GM12878 (cell line): ENCODE data around the gene RASAL1. TPM values are rescaled to one million over a fixed set of nuclear protein-coding genes. Genes with fewer than 3 reads are reported as not detected.

Experiments used
- ATAC-seq: fragments of 200-7000 bp; cut with Tn5 transposase; 3 replicates; pipeline ENCODE4 v1.9.1; 2020; ENCODE audit warnings: mild to moderate bottlenecking, moderate library complexity
- BruUV-seq: library from RNA; stranded (reverse); fragments of 400-500 nt; replicated peaks from 2 replicates; lab custom pipeline; 2021; lab: Mats Ljungman, UMichigan
- CTCF ChIA-PET: fragments of 300-600 bp; sonication (Branson Sonifier 250); formaldehyde crosslinking; extraction: SDS; loops from one replicate; lab custom pipeline; 2021; ENCODE audit warnings: inconsistent platforms; lab: Yijun Ruan, JAX
- POLR2A ChIA-PET: fragments of 350-600 bp; formaldehyde crosslinking; extraction: SDS; loops from one replicate; lab custom pipeline; 2021; ENCODE audit warnings: inconsistent platforms; lab: Charles Lee
- RAD21 ChIA-PET: fragments of 300-600 bp; sonication (Branson Sonifier 250); formaldehyde crosslinking; loops from one replicate; lab custom pipeline; 2023; ENCODE audit warnings: antibody characterized with exemption; ENCODE audit not compliant: unreplicated experiment; lab: Charles Lee
- SMC1A ChIA-PET: fragments of 300-600 bp; sonication (Branson Sonifier 250); formaldehyde crosslinking; loops from one replicate; lab custom pipeline; 2023; ENCODE audit not compliant: unreplicated experiment, uncharacterized antibody; lab: Charles Lee
- DNase-seq: peaks from one replicate; pipeline ENCODE4 v3.0.0-alpha.2; 2011; ENCODE audit warnings: low read depth, low spot score
- FAIRE-seq: peaks from 3 replicates; lab custom pipeline; 2011; peaks lifted over from hg19 to GRCh38; lab: Jason Lieb, UNC
- H2AFZ ChIP-seq: 2 replicates; pipeline ENCODE4 v1.6.0; 2011; ENCODE audit warnings: low read depth, low read length, control low read depth; ENCODE audit not compliant: control insufficient read depth
- H3K27ac ChIP-seq: 2 replicates; pipeline ENCODE4 v1.5.1; 2011; ENCODE audit warnings: control low read depth; ENCODE audit not compliant: control insufficient read depth, insufficient read depth
- H3K27me3 ChIP-seq, 2 experiments: replicated peaks in 1 of 2; 2 replicates each; pipeline versions ENCODE4 v1.6.0 to v1.6.1; 2011; ENCODE audit warnings: low read length in 1 of 2; ENCODE audit not compliant: control insufficient read depth in 2 of 2, insufficient read depth in 2 of 2
- H3K36me3 ChIP-seq, 2 experiments: 2 replicates each; pipeline ENCODE4 v1.5.1; 2011; ENCODE audit warnings: low read length in 1 of 2; ENCODE audit not compliant: control insufficient read depth in 2 of 2, insufficient read depth in 2 of 2
- H3K4me1 ChIP-seq: 2 replicates; pipeline ENCODE4 v1.6.1; 2011; ENCODE audit warnings: mild to moderate bottlenecking, low read length, moderate library complexity, mixed read lengths; ENCODE audit not compliant: control insufficient read depth, insufficient read depth
- H3K4me2 ChIP-seq: 2 replicates; pipeline ENCODE4 v1.6.0; 2011; ENCODE audit warnings: control low read depth; ENCODE audit not compliant: control insufficient read depth, insufficient read depth
- H3K4me3 ChIP-seq: fragments of 200-600 bp; sonication (generic); 2 replicates; pipeline ENCODE4 v1.5.1; 2016
- H3K79me2 ChIP-seq: 2 replicates; pipeline ENCODE4 v1.6.0; 2011; ENCODE audit warnings: low read length; ENCODE audit not compliant: control insufficient read depth, insufficient read depth
- H3K9ac ChIP-seq: 2 replicates; pipeline ENCODE4 v1.8.0; 2011; ENCODE audit warnings: low read length, control low read depth, mixed read lengths; ENCODE audit not compliant: control insufficient read depth, insufficient read depth
- H3K9me3 ChIP-seq: replicated peaks from 3 replicates; pipeline ENCODE4 v1.5.1; 2011; ENCODE audit warnings: mild to moderate bottlenecking, low read length; ENCODE audit not compliant: control insufficient read depth, insufficient read depth
- H4K20me1 ChIP-seq: 2 replicates; pipeline ENCODE4 v1.6.0; 2011; ENCODE audit not compliant: control insufficient read depth, insufficient read depth
- CBFB ChIP-seq: IDR thresholded peaks from 2 replicates; pipeline ENCODE4 v1.6.1; 2016; ENCODE audit warnings: antibody characterized with exemption, low read depth
- CBX5 ChIP-seq: sonication (generic); IDR thresholded peaks from 2 replicates; pipeline ENCODE4 v1.6.1; 2016; ENCODE audit warnings: low read depth, moderate library complexity, mild to moderate bottlenecking, inconsistent platforms
- EGR1 ChIP-seq, 2 experiments: IDR thresholded peaks; 1 replicate in 1 of 2; 2 replicates in 1 of 2; pipeline ENCODE4 v1.6.1; 2011 to 2012; ENCODE audit warnings: low read depth in 2 of 2, low read length in 2 of 2, borderline replicate concordance in 1 of 2, mild to moderate bottlenecking in 1 of 2, moderate library complexity in 1 of 2
- KLF5 ChIP-seq: fragments of 450-650 bp; IDR thresholded peaks from 2 replicates; pipeline ENCODE4 v1.6.1; 2014; ENCODE audit warnings: mild to moderate bottlenecking; ENCODE audit not compliant: partially characterized antibody
- MTA3 ChIP-seq: IDR thresholded peaks from 2 replicates; pipeline ENCODE4 v1.6.1; 2012; ENCODE audit warnings: low read length, inconsistent platforms, borderline replicate concordance
- NBN ChIP-seq: fragments of 450-650 bp; IDR thresholded peaks from 2 replicates; pipeline ENCODE4 v1.6.1; 2016
- NR2C1 ChIP-seq: fragments of 450-650 bp; IDR thresholded peaks from 2 replicates; pipeline ENCODE4 v1.6.1; 2017; ENCODE audit warnings: antibody characterized with exemption, mild to moderate bottlenecking, moderate library complexity
- NR2F1 ChIP-seq: fragments of 450-650 bp; conservative IDR thresholded peaks from 2 replicates; pipeline ENCODE4 v1.6.1; 2017; ENCODE audit warnings: mild to moderate bottlenecking
- NRF1 ChIP-seq: conservative IDR thresholded peaks from 2 replicates; pipeline ENCODE4 v1.6.1; 2011; ENCODE audit warnings: mild to moderate bottlenecking, low read depth, low read length, improper control_type of control experiment
- RB1 ChIP-seq: fragments of 450-650 bp; formaldehyde crosslinking; IDR thresholded peaks from 2 replicates; pipeline ENCODE4 v1.6.1; 2017; ENCODE audit warnings: mild to moderate bottlenecking, borderline replicate concordance
- RFX5 ChIP-seq: IDR thresholded peaks from 2 replicates; pipeline ENCODE4 v1.6.1; 2011; ENCODE audit warnings: low read depth, low read length, improper control_type of control experiment
- SUZ12 ChIP-seq: fragments of 200-600 bp; sonication (generic); IDR thresholded peaks from one replicate; pipeline ENCODE4 v1.6.1; 2018; ENCODE audit warnings: antibody characterized with exemption, mild to moderate bottlenecking; ENCODE audit not compliant: unreplicated experiment
- TCF3 ChIP-seq: IDR thresholded peaks from 2 replicates; pipeline ENCODE4 v1.6.1; 2012; ENCODE audit warnings: low read depth, mild to moderate bottlenecking, low read length, borderline replicate concordance; ENCODE audit not compliant: insufficient read depth
- ZZZ3 ChIP-seq: IDR thresholded peaks from 2 replicates; pipeline ENCODE4 v1.6.1; 2011; ENCODE audit warnings: low read depth; ENCODE audit not compliant: control insufficient read depth, insufficient read length
- WGBS: methylation state at CpG from one replicate; pipeline ENCODE4 v1.1.6; 2016; ENCODE audit warnings: low lambda C conversion rate; ENCODE audit not compliant: insufficient replicate concordance, insufficient coverage; ENCODE audit errors: missing lambda C conversion rate; 5-methylcytosine and 5-hydroxymethylcytosine counted together
- in situ Hi-C: fragments of 300-500 bp; cut with MboI; formaldehyde crosslinking; loops from 9 replicates; pipeline ENCODE4 v1.14.3; 2018; ENCODE audit warnings: mixed read lengths
- intact Hi-C: fragments of 100-400 bp; cut with micrococcal nuclease; formaldehyde crosslinking; loops from one replicate; pipeline ENCODE4 v1.14.2; 2022; ENCODE audit not compliant: unreplicated experiment
- polyA plus RNA-seq, 11 experiments: library from polyadenylated mRNA; depleted of rRNA in 4 of 11; unstranded in 6 of 11; stranded (reverse) in 5 of 11; fragments of >200 nt; fragmentation: Nextera tagmentation in 4 of 11; fragmentation: Illumina TruSeq in 1 of 11; extraction: Ambion mirVana in 4 of 11; extraction: Trizol in 1 of 11; gene quantifications; 1 replicate in 1 of 11; 2 replicates in 10 of 11; pipeline versions ENCODE4 v1.2.1 to v1.2.3, GENCODE V29; 2011 to 2016; ENCODE audit warnings: inconsistent platforms in 2 of 11, missing spikeins in 2 of 11, low read depth in 1 of 11
- total RNA-seq, 4 experiments: library from RNA; depleted of rRNA in 3 of 4; stranded (reverse); fragments of >200 nt in 3 of 4; fragmentation: Illumina TruSeq in 1 of 4; extraction: Trizol in 1 of 4; gene quantifications; 2 replicates each; pipeline versions ENCODE4 v1.2.1 to v1.2.3, GENCODE V29; 2013 to 2021
- TF ChIP-seq, protein P1 (sequence below): fragments of 450-650 bp; IDR thresholded peaks from 2 replicates; pipeline ENCODE4 v1.6.1; 2018; ENCODE audit warnings: mild to moderate bottlenecking, low read depth, moderate library complexity; ENCODE audit not compliant: partially characterized antibody
- TF ChIP-seq, protein P2 (sequence below): fragments of 450-650 bp; formaldehyde crosslinking; IDR thresholded peaks from 2 replicates; pipeline ENCODE4 v1.4.0; 2020; ENCODE audit warnings: mild to moderate bottlenecking, moderate library complexity

RASAL1 gene
- total and polyA plus RNA-seq, 10 of the 15 experiments (the other 5 are each of a cell fraction or from before 2014, with no cell fraction given): 0.12 to 1.0 (median 0.52) TPM; not detected in 6

DNA sequence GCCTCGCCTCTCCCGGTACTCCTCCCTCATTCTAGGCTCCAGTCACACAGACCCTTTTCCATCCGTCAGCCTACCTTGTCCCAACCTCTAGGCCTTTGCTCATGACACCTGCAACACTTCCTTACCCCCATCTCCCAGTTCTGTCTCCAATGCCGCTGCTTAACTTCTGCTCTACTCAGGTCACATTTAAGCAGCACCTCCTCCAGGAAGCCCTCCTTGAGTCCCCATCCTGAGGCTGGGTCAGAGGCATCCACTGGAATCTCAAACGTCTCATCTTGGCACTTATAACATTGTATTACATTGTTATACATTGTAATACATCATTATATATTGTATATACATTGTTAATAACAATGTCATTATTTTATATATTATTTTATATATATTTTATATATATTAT lies 32.8 kb downstream of the RASAL1 start:
- no peak overlapping the region for H3K9ac ChIP-seq
- H3K9me3 ChIP-seq: no peaks in the 10 kb centered on the region
- POLR2A ChIA-PET: interaction anchor here (0.6 kb wide), 1 partner anchor 50 kb away, joined by 3 read pairs; no protein-coding TSS in a partner anchor
- intact Hi-C loops: no loop called here
- no peak for FAIRE-seq
- WGBS: 90% methylated on average over 5 of the region's 5 CpGs
- H3K79me2 ChIP-seq: no peaks in the 10 kb centered on the region
- no peak for TF ChIP-seq RFX5
- TF ChIP-seq, protein P1, sequence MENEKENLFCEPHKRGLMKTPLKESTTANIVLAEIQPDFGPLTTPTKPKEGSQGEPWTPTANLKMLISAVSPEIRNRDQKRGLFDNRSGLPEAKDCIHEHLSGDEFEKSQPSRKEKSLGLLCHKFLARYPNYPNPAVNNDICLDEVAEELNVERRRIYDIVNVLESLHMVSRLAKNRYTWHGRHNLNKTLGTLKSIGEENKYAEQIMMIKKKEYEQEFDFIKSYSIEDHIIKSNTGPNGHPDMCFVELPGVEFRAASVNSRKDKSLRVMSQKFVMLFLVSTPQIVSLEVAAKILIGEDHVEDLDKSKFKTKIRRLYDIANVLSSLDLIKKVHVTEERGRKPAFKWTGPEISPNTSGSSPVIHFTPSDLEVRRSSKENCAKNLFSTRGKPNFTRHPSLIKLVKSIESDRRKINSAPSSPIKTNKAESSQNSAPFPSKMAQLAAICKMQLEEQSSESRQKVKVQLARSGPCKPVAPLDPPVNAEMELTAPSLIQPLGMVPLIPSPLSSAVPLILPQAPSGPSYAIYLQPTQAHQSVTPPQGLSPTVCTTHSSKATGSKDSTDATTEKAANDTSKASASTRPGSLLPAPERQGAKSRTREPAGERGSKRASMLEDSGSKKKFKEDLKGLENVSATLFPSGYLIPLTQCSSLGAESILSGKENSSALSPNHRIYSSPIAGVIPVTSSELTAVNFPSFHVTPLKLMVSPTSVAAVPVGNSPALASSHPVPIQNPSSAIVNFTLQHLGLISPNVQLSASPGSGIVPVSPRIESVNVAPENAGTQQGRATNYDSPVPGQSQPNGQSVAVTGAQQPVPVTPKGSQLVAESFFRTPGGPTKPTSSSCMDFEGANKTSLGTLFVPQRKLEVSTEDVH: no peak
- TF ChIP-seq, protein P2, sequence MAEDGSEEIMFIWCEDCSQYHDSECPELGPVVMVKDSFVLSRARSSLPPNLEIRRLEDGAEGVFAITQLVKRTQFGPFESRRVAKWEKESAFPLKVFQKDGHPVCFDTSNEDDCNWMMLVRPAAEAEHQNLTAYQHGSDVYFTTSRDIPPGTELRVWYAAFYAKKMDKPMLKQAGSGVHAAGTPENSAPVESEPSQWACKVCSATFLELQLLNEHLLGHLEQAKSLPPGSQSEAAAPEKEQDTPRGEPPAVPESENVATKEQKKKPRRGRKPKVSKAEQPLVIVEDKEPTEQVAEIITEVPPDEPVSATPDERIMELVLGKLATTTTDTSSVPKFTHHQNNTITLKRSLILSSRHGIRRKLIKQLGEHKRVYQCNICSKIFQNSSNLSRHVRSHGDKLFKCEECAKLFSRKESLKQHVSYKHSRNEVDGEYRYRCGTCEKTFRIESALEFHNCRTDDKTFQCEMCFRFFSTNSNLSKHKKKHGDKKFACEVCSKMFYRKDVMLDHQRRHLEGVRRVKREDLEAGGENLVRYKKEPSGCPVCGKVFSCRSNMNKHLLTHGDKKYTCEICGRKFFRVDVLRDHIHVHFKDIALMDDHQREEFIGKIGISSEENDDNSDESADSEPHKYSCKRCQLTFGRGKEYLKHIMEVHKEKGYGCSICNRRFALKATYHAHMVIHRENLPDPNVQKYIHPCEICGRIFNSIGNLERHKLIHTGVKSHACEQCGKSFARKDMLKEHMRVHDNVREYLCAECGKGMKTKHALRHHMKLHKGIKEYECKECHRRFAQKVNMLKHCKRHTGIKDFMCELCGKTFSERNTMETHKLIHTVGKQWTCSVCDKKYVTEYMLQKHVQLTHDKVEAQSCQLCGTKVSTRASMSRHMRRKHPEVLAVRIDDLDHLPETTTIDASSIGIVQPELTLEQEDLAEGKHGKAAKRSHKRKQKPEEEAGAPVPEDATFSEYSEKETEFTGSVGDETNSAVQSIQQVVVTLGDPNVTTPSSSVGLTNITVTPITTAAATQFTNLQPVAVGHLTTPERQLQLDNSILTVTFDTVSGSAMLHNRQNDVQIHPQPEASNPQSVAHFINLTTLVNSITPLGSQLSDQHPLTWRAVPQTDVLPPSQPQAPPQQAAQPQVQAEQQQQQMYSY (CRISPR knock-in tag): no peak
- TF ChIP-seq SUZ12: no peak
- TF ChIP-seq EGR1 (IDR thresholded peaks at IDR 0.05; ENCODE audit: borderline replicate concordance in 1 of 2, low read depth in 2 of 2, low read length in 2 of 2): no peak
- TF ChIP-seq NRF1: no peak
- no peak for TF ChIP-seq KLF5
- TF ChIP-seq MTA3: no peak
- TF ChIP-seq NBN: no peak
- no peak for TF ChIP-seq NR2F1
- TF ChIP-seq TCF3: no peak
- TF ChIP-seq NR2C1: no peak
- TF ChIP-seq ZZZ3: no peak
- TF ChIP-seq CBX5: no peak
- no peak for TF ChIP-seq CBFB
- TF ChIP-seq RB1: no peak
- TF ChIP-seq, all 136 proteins: peak for 0
- no peak for ATAC-seq
- ChIA-PET CTCF (interaction anchor here (0.8 to 6.9 kb wide), 6 partner anchors 11 to 110 kb away, joined by 3 to 121 read pairs (median 12); no protein-coding TSS in a partner anchor), RAD21 (no interaction called here), SMC1A (interaction anchor here (0.7 to 16.1 kb wide), 4 partner anchors 21 to 71 kb away, joined by 3 to 416 read pairs (median 12); partner anchors contain the start of gene DTX1)
- Histone ChIP-seq H3K4me2 (no peak overlapping the region), H3K4me3 (no peak overlapping the region), H3K4me1 (peaks cover 16% of the 10 kb centered on the region; the same call in 1 of the 2 replicates), H4K20me1 (no peaks in the 10 kb centered on the region), H3K27me3 (no peaks in the 10 kb centered on the region), H3K36me3 (no peaks in the 10 kb centered on the region), H2AFZ (no peak overlapping the region), H3K27ac (no peak overlapping the region)
- in situ Hi-C loops: no loop called here
- BruUV-seq: no TSS peak
- DNase-seq: no peak
